HepG2 (cell line): Measurements from ENCODE around the gene CACNG4. TPM values are rescaled to one million over a fixed set of nuclear protein-coding genes. Genes with fewer than 3 reads are reported as not detected.

Source experiments
- AHR ChIP-seq: IDR thresholded peaks from 2 replicates; pipeline ENCODE4 v1.6.1; 2018; ENCODE audit warnings: missing genetic modification reagents, missing compliant biosample characterization
- FLYWCH1 ChIP-seq: sonication (generic); formaldehyde crosslinking; IDR thresholded peaks from 2 replicates; pipeline ENCODE4 v1.8.1; 2023; ENCODE audit warnings: mild to moderate bottlenecking, missing genetic modification reagents
- KDM4B ChIP-seq: sonication (generic); formaldehyde crosslinking; IDR thresholded peaks from 2 replicates; pipeline ENCODE4 v1.4.0; 2020; ENCODE audit warnings: missing genetic modification reagents
- MAFF ChIP-seq: IDR thresholded peaks from 2 replicates; pipeline ENCODE4 v1.6.1; 2011; ENCODE audit warnings: low read depth, low read length, improper control_type of control experiment
- MAFK ChIP-seq, 2 experiments: IDR thresholded peaks in 1 of 2; conservative IDR thresholded peaks in 1 of 2; 2 replicates each; pipeline ENCODE4 v1.6.1; 2011; ENCODE audit warnings: improper control_type of control experiment in 2 of 2, low read length in 2 of 2
- PHF5A ChIP-seq: IDR thresholded peaks from one replicate; pipeline ENCODE4 v1.6.1; 2018; ENCODE audit warnings: low read depth, missing genetic modification reagents; ENCODE audit not compliant: unreplicated experiment
- POLR2AphosphoS2 ChIP-seq: IDR thresholded peaks from 2 replicates; pipeline ENCODE4 v1.6.1; 2011; ENCODE audit warnings: low read depth, low read length, improper control_type of control experiment
- SIN3A ChIP-seq: IDR thresholded peaks from 2 replicates; pipeline ENCODE4 v1.6.1; 2011; ENCODE audit warnings: low read depth, mild to moderate bottlenecking, control low read depth, low read length, borderline replicate concordance
- SPEN ChIP-seq: sonication (generic); formaldehyde crosslinking; IDR thresholded peaks from 2 replicates; pipeline ENCODE4 v1.5.1; 2020; ENCODE audit warnings: low read depth, mild to moderate bottlenecking, missing genetic modification reagents
- ZIK1 ChIP-seq: sonication (generic); formaldehyde crosslinking; IDR thresholded peaks from 2 replicates; pipeline ENCODE4 v1.5.0; 2020; ENCODE audit warnings: mild to moderate bottlenecking, low read depth, missing genetic modification reagents, borderline replicate concordance
- ZKSCAN8 ChIP-seq: IDR thresholded peaks from 2 replicates; pipeline ENCODE4 v1.6.1; 2016; ENCODE audit warnings: borderline replicate concordance, missing genetic modification reagents, missing compliant biosample characterization
- ZNF567 ChIP-seq: sonication (generic); formaldehyde crosslinking; IDR thresholded peaks from 2 replicates; pipeline ENCODE4 v1.8.1; 2023; ENCODE audit warnings: mild to moderate bottlenecking, missing genetic modification reagents, borderline replicate concordance
- ZNF652 ChIP-seq: IDR thresholded peaks from 2 replicates; pipeline ENCODE4 v1.6.1; 2016; ENCODE audit warnings: low read depth, borderline replicate concordance
- ZNF672 ChIP-seq: sonication (generic); formaldehyde crosslinking; IDR thresholded peaks from 2 replicates; pipeline ENCODE4 v1.8.1; 2022; ENCODE audit warnings: missing genetic modification reagents
- polyA plus RNA-seq, 8 experiments: library from polyadenylated mRNA; depleted of rRNA in 3 of 8; stranded (reverse) in 7 of 8; unstranded in 1 of 8; fragments of >200 nt; fragmentation: Illumina TruSeq in 4 of 8; extraction: Trizol in 4 of 8; gene quantifications; 2 replicates each; pipeline versions ENCODE4 v1.2.1 to v1.2.3, GENCODE V29; 2011 to 2016; ENCODE audit warnings: low read depth in 4 of 8, missing spikeins in 1 of 8, mixed read lengths in 1 of 8; ENCODE audit not compliant: insufficient read depth in 1 of 8
- total RNA-seq, 5 experiments: library from RNA; depleted of rRNA; stranded (reverse); fragments of >200 nt; fragmentation: Illumina TruSeq; extraction: Trizol; gene quantifications; 2 replicates each; pipeline ENCODE4 v1.2.3, GENCODE V29; 2016; ENCODE audit warnings: low read depth in 1 of 5
- TF ChIP-seq, protein P1 (sequence below): sonication (generic); formaldehyde crosslinking; IDR thresholded peaks from 2 replicates; pipeline ENCODE4 v1.4.0; 2020; ENCODE audit warnings: missing genetic modification reagents
- TF ChIP-seq, protein P2 (sequence below): sonication (generic); formaldehyde crosslinking; IDR thresholded peaks from 2 replicates; pipeline ENCODE4 v1.4.0; 2020; ENCODE audit warnings: mild to moderate bottlenecking, low read depth, missing genetic modification reagents
- TF ChIP-seq, protein P3 (sequence below): sonication (generic); formaldehyde crosslinking; IDR thresholded peaks from 2 replicates; pipeline ENCODE4 v1.4.0; 2020; ENCODE audit warnings: missing genetic modification reagents, borderline replicate concordance
- TF ChIP-seq, protein P4 (sequence below): sonication (generic); formaldehyde crosslinking; IDR thresholded peaks from 2 replicates; pipeline ENCODE4 v1.4.0; 2020; ENCODE audit warnings: missing genetic modification reagents, mild to moderate bottlenecking, borderline replicate concordance

CACNG4 gene
- total and polyA plus RNA-seq, 2 of the 13 experiments (the other 11 are each of a cell fraction or from before 2014, with no cell fraction given): 0.09 TPM

DNA sequence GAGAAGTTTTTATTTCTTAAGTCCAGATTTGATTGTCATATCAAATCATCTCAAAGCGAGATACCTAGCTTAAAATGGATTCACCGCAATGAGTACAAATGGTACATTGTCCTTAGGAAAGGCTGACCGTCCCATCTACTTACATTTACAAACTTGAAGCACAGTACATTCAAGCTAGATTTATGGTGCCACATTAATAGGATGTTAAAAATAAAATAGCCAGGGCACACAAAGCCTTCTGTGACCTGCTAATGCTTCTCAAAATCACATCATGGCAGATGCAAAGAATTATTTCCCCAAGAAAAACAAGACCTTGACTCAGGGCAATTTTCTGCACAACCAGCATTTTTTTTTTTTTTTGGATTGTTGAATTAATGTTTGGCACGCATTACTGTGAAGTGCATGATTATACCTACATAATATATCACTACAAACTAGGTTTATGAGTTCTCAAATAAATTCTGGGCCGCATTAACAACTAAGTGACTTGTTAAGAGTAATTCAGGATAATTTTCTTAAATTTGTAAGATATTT, 105.2 kb downstream of the CACNG4 start (continued):
- TF ChIP-seq, protein P1, sequence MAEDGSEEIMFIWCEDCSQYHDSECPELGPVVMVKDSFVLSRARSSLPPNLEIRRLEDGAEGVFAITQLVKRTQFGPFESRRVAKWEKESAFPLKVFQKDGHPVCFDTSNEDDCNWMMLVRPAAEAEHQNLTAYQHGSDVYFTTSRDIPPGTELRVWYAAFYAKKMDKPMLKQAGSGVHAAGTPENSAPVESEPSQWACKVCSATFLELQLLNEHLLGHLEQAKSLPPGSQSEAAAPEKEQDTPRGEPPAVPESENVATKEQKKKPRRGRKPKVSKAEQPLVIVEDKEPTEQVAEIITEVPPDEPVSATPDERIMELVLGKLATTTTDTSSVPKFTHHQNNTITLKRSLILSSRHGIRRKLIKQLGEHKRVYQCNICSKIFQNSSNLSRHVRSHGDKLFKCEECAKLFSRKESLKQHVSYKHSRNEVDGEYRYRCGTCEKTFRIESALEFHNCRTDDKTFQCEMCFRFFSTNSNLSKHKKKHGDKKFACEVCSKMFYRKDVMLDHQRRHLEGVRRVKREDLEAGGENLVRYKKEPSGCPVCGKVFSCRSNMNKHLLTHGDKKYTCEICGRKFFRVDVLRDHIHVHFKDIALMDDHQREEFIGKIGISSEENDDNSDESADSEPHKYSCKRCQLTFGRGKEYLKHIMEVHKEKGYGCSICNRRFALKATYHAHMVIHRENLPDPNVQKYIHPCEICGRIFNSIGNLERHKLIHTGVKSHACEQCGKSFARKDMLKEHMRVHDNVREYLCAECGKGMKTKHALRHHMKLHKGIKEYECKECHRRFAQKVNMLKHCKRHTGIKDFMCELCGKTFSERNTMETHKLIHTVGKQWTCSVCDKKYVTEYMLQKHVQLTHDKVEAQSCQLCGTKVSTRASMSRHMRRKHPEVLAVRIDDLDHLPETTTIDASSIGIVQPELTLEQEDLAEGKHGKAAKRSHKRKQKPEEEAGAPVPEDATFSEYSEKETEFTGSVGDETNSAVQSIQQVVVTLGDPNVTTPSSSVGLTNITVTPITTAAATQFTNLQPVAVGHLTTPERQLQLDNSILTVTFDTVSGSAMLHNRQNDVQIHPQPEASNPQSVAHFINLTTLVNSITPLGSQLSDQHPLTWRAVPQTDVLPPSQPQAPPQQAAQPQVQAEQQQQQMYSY (CRISPR knock-in tag): no peak
- peak; percentile 60 to 81 for TF ChIP-seq MAFK (conservative IDR thresholded peaks at IDR 0.05 in 1 of 2, IDR thresholded peaks at IDR 0.05 in 1 of 2; ENCODE audit: low read length in 2 of 2)
- TF ChIP-seq ZNF567 (CRISPR knock-in tag): no peak
- no peak for TF ChIP-seq SPEN
- TF ChIP-seq, protein P2, sequence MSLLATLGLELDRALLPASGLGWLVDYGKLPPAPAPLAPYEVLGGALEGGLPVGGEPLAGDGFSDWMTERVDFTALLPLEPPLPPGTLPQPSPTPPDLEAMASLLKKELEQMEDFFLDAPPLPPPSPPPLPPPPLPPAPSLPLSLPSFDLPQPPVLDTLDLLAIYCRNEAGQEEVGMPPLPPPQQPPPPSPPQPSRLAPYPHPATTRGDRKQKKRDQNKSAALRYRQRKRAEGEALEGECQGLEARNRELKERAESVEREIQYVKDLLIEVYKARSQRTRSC (CRISPR knock-in tag): no peak
- no peak for TF ChIP-seq ZNF652 (CRISPR knock-in tag)
- TF ChIP-seq PHF5A (CRISPR knock-in tag): no peak
- no peak for TF ChIP-seq ZIK1 (CRISPR knock-in tag)
- TF ChIP-seq POLR2AphosphoS2: 0 out of 2 replicates have a peak, but pooled peaks have one; percentile 44
- TF ChIP-seq ZNF672: no peak
- TF ChIP-seq AHR (CRISPR knock-in tag): no peak
- TF ChIP-seq MAFF: peak; percentile 67
- TF ChIP-seq ZKSCAN8 (CRISPR knock-in tag): no peak
- TF ChIP-seq KDM4B (CRISPR knock-in tag): no peak
- TF ChIP-seq, protein P3, sequence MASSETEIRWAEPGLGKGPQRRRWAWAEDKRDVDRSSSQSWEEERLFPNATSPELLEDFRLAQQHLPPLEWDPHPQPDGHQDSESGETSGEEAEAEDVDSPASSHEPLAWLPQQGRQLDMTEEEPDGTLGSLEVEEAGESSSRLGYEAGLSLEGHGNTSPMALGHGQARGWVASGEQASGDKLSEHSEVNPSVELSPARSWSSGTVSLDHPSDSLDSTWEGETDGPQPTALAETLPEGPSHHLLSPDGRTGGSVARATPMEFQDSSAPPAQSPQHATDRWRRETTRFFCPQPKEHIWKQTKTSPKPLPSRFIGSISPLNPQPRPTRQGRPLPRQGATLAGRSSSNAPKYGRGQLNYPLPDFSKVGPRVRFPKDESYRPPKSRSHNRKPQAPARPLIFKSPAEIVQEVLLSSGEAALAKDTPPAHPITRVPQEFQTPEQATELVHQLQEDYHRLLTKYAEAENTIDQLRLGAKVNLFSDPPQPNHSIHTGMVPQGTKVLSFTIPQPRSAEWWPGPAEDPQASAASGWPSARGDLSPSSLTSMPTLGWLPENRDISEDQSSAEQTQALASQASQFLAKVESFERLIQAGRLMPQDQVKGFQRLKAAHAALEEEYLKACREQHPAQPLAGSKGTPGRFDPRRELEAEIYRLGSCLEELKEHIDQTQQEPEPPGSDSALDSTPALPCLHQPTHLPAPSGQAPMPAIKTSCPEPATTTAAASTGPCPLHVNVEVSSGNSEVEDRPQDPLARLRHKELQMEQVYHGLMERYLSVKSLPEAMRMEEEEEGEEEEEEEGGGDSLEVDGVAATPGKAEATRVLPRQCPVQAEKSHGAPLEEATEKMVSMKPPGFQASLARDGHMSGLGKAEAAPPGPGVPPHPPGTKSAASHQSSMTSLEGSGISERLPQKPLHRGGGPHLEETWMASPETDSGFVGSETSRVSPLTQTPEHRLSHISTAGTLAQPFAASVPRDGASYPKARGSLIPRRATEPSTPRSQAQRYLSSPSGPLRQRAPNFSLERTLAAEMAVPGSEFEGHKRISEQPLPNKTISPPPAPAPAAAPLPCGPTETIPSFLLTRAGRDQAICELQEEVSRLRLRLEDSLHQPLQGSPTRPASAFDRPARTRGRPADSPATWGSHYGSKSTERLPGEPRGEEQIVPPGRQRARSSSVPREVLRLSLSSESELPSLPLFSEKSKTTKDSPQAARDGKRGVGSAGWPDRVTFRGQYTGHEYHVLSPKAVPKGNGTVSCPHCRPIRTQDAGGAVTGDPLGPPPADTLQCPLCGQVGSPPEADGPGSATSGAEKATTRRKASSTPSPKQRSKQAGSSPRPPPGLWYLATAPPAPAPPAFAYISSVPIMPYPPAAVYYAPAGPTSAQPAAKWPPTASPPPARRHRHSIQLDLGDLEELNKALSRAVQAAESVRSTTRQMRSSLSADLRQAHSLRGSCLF (CRISPR knock-in tag): no peak
- TF ChIP-seq, protein P4, sequence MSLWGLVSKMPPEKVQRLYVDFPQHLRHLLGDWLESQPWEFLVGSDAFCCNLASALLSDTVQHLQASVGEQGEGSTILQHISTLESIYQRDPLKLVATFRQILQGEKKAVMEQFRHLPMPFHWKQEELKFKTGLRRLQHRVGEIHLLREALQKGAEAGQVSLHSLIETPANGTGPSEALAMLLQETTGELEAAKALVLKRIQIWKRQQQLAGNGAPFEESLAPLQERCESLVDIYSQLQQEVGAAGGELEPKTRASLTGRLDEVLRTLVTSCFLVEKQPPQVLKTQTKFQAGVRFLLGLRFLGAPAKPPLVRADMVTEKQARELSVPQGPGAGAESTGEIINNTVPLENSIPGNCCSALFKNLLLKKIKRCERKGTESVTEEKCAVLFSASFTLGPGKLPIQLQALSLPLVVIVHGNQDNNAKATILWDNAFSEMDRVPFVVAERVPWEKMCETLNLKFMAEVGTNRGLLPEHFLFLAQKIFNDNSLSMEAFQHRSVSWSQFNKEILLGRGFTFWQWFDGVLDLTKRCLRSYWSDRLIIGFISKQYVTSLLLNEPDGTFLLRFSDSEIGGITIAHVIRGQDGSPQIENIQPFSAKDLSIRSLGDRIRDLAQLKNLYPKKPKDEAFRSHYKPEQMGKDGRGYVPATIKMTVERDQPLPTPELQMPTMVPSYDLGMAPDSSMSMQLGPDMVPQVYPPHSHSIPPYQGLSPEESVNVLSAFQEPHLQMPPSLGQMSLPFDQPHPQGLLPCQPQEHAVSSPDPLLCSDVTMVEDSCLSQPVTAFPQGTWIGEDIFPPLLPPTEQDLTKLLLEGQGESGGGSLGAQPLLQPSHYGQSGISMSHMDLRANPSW (CRISPR knock-in tag): no peak
- no peak for TF ChIP-seq SIN3A
- no peak for TF ChIP-seq FLYWCH1 (CRISPR knock-in tag)
